Measurements from ENCODE around the gene RBBP4.
"Not testable (repeated sequence)": the region's sequence is repeated elsewhere in the genome, so short reads cannot be mapped to it uniquely, and the experiment has no call there.

The RBBP4 gene

GRCh38 chr1:32642292-32642827 lies 8.6 kb upstream of the RBBP4 start:
- not testable (repeated sequence) for DNase-seq

GRCh38 chr1:32644426-32644825 lies 6.6 kb upstream of the RBBP4 start:
- no peak for DNase-seq

GRCh38 chr1:32647308-32648134 lies 3.5 kb upstream of the RBBP4 start:
- DNase-seq = no peak

- peak; percentile 82 for DNase-seq
Measured at GRCh38 chr1:32650248-32650751, 708 bp upstream of the RBBP4 start, which contains the start of gene ZBTB8OS. ZBTB8OS (minus strand) TSS chr1:32650550; CDS start chr1:32650529, 21 bp downstream.

GRCh38 chr1:32651461-32652073 lies 559 bp downstream of the RBBP4 start:
- DNase-seq = no peak

GRCh38 chr1:32652244-32652962 lies 1.4 kb downstream of the RBBP4 start:
- no peak for DNase-seq

GRCh38 chr1:32659581-32659980 lies 8.6 kb downstream of the RBBP4 start:
- DNase-seq = no peak

- no peak for DNase-seq
Measured at GRCh38 chr1:32665915-32666314, 14.9 kb downstream of the RBBP4 start.

GRCh38 chr1:32666901-32667566 lies 16.0 kb downstream of the RBBP4 start:
- no peak for DNase-seq

GRCh38 chr1:32668716-32669115 lies 17.7 kb downstream of the RBBP4 start:
- DNase-seq = not testable (repeated sequence)

- DNase-seq = no peak
Measured at GRCh38 chr1:32676945-32677344, 25.9 kb downstream of the RBBP4 start.

GRCh38 chr1:32679993-32680392 lies 29.0 kb downstream of the RBBP4 start:
- DNase-seq = not testable (repeated sequence)

GRCh38 chr1:32680642-32681041 lies 29.6 kb downstream of the RBBP4 start:
- DNase-seq = no peak

GRCh38 chr1:32681509-32681908 lies 30.5 kb downstream of the RBBP4 start:
- no peak for DNase-seq

- no peak for DNase-seq
Measured at GRCh38 chr1:32681999-32682398, 31.0 kb downstream of the RBBP4 start.

- no peak for DNase-seq
Measured at GRCh38 chr1:32683397-32683796, 32.4 kb downstream of the RBBP4 start.

- DNase-seq = no peak
Measured at GRCh38 chr1:32684167-32684811, 33.3 kb downstream of the RBBP4 start.

GRCh38 chr1:32685498-32685897 lies 34.5 kb downstream of the RBBP4 start:
- DNase-seq = no peak

- no peak for DNase-seq
Measured at GRCh38 chr1:32686387-32686786, 35.4 kb downstream of the RBBP4 start.

- no peak for DNase-seq
Measured at GRCh38 chr1:32693455-32694174, 42.6 kb downstream of the RBBP4 start.
